Activated naive CD8-positive, alpha-beta T cell treated with anti-CD3 and anti-CD28 coated beads, Interleukin-2, amount 10 ng/mL, durations not matched to agents 7 days and 5 days (primary cell): ENCODE results near the gene STK11IP. TPM values are rescaled to one million over a fixed set of nuclear protein-coding genes. Genes with fewer than 3 reads are reported as not detected.

ENCODE experiments used
- ATAC-seq: fragments of 150-1000 bp; cut with Tn5 transposase; one replicate; pipeline ENCODE4 v1.10.0; 2021; ENCODE audit warnings: low read depth, moderate library complexity
- POLR2A ChIA-PET: fragments of 350-600 bp; sonication (Branson Sonifier 250); formaldehyde crosslinking; loops from one replicate; lab custom pipeline; 2021; ENCODE audit warnings: antibody characterized with exemption; lab: Charles Lee
- DNase-seq: peaks from one replicate; pipeline ENCODE4 v3.0.0; 2021
- H3K27ac Mint-ChIP-seq: one replicate; pipeline ENCODE4 v1.8.0; 2022; ENCODE audit warnings: mild to moderate bottlenecking, mixed read lengths
- H3K27me3 Mint-ChIP-seq: one replicate; pipeline ENCODE4 v1.8.0; 2022; ENCODE audit warnings: mild to moderate bottlenecking, moderate library complexity, mixed read lengths
- H3K36me3 Mint-ChIP-seq: one replicate; pipeline ENCODE4 v1.8.0; 2021; ENCODE audit warnings: mild to moderate bottlenecking, mixed read lengths
- H3K4me1 Mint-ChIP-seq: one replicate; pipeline ENCODE4 v1.8.0; 2021; ENCODE audit warnings: mixed read lengths
- H3K4me3 Mint-ChIP-seq: one replicate; pipeline ENCODE4 v1.8.0; 2022; ENCODE audit warnings: mild to moderate bottlenecking, moderate library complexity, mixed read lengths
- H3K9me3 Mint-ChIP-seq: one replicate; pipeline ENCODE4 v1.8.0; 2021; ENCODE audit warnings: mixed read lengths
- total RNA-seq, 2 experiments: library from RNA; stranded (reverse); gene quantifications; one replicate each; pipeline ENCODE4 v1.2.3, GENCODE V29; 2021

Gene STK11IP
- total RNA-seq, 2 experiments from 2014 or later = 36.3 to 37.5 TPM

DNA sequence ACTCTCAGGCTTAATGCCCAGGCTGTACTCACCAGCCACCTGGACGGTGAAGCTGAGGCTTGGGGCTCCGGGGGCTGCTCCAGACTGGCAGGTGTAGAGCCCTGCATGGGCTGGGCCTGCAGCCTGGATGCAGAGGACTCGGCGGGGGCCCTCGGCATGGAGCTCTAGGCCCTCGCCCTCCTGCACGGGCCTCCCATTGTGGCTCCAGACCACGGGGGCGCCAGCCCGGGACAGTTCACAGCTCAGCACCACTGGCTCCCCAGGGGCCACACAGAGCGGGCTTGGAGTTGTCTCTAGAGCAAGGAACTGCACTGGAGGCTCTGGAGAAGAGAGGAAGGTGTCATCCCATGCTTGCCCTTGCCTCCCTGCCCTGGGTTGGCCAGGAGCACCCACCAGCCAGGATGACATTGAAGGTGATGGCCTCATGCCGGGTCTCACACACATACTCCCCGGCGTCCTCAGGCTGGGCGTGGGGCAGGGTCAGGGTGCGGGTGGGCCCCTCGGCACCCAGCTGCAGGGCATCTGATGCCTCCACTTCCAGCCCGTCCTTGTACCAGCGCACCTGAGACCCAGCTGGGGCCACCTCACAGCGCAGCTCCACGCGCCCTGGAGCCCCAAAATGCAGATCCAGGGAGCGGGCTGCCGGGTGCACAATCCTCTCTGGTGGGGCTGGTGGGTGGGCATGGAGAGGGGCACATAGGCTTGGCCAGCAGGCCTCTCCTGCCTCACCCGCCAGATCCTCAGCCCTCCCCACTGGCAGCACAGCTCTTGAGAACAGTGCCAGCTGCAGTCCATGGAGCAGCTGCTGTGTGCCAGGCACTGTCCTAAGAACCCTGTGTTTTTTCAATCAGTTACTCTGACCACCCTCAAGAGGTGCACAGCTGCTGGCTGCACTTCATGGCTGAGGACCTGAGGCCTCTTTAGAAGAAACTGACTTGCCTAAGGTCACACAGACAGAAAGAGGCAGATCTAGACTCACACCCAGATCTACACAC lies 39.6 kb upstream of the STK11IP start:
- peak; percentile 22 for DNase-seq
- Mint-ChIP-seq H3K27me3 (peaks cover 17% of the 10 kb centered on the region), H3K4me3 (no peak overlapping the region), H3K36me3 (no peaks in the 10 kb centered on the region), H3K4me1 (no peaks in the 10 kb centered on the region), H3K27ac (no peak overlapping the region), H3K9me3 (no peaks in the 10 kb centered on the region)
- no peak for ATAC-seq
- POLR2A ChIA-PET = no interaction called here

DNA sequence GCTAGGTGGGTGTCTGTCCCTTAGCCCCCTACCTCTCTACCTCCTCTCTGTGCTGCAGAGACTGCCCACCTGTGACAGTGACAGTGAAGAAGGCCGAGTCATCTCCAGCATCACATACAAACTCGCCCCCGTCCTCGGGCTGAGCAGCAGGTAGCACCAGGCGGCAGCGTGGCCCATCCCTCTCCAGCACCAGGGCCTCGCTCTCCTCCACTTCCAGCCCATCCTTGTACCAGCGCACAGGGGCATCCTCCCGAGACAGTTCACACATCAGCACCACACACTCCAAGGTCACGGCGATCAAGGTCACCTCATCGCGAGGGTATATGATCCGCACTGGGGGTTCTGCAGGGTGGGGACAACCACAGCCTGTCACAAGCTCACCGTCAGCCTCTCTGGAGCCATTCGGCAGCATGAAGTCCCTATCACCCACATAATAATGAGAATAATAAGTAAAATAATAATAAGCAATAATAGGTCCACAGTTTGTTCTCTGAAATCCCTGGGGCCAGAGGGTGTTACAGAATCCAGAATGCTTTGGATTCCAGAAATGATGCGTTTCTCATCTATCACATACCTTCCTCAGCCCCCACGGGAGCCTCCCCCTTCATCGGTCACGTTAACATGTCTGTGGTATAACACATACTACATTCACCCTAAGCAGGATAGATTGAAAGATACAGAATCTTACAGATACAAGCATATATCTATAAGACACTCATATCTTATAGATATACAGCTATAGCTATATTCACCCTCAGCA lies 38.3 kb upstream of the STK11IP start:
- H3K9me3 Mint-ChIP-seq = no peaks in the 10 kb centered on the region
- POLR2A ChIA-PET = interaction anchor here (1.0 kb wide), 1 partner anchor 16 kb away, joined by 3 read pairs; the partner anchor contains the start of genes CHPF and TMEM198
- DNase-seq (peak; percentile 24), ATAC-seq (no peak)
- H3K4me1 Mint-ChIP-seq = no peaks in the 10 kb centered on the region
- no peaks in the 10 kb centered on the region for H3K36me3 Mint-ChIP-seq
- no peak overlapping the region for H3K27ac Mint-ChIP-seq
- peaks cover 5% of the 10 kb centered on the region for H3K27me3 Mint-ChIP-seq
- H3K4me3 Mint-ChIP-seq = no peak overlapping the region

DNA sequence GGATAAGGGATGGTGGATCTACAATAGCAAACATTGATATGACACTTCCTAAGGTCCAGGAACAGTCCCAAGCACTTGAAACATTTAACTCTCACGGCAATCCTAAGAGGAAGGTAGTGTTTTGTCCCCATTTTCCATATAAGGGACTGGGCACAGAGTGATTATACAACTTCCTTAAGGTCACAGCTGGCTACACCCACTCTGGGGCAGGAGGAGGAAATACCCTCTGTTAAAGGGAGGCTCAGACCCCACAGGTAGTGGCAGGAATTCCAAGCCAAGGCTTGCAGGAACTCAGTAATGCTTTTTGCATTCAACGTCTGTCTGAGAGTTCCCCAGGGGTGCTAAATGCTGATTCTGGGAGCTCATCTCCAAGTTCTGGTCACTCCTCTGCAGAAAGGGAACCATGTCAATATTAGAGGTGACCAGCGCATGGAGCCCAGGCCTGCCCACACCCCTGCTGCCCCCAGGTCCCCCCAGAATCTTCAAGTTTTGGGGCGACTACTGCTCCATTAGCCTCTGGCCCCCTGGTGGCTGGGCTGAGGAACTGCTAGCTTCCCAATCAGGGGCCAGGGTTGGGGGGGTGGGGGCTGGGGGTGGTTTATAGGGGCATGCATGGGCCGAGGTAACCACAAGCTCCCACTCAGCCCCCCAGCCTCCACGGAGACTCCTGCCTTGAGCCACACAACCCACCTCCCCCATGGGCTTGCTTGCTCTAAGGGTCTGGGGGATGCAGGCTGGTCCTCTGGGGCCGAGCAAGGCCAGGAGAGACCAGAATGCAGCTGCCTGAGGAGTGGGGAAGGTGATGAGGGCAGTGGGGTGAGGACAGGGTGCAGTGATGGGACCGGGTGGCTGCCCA lies 37.4 kb upstream of the STK11IP start:
- peak; percentile 25 for ATAC-seq
- POLR2A ChIA-PET = interaction anchor here (1.0 kb wide), 1 partner anchor 17 kb away, joined by 3 read pairs; the partner anchor contains the start of genes CHPF and TMEM198
- H3K36me3 Mint-ChIP-seq = no peaks in the 10 kb centered on the region
- no peak overlapping the region for H3K4me3 Mint-ChIP-seq
- peaks cover 1% of the 10 kb centered on the region for H3K27me3 Mint-ChIP-seq
- DNase-seq = peak; percentile 34
- H3K27ac Mint-ChIP-seq = no peak overlapping the region
- H3K9me3 Mint-ChIP-seq = no peaks in the 10 kb centered on the region
- H3K4me1 Mint-ChIP-seq = no peaks in the 10 kb centered on the region

DNA sequence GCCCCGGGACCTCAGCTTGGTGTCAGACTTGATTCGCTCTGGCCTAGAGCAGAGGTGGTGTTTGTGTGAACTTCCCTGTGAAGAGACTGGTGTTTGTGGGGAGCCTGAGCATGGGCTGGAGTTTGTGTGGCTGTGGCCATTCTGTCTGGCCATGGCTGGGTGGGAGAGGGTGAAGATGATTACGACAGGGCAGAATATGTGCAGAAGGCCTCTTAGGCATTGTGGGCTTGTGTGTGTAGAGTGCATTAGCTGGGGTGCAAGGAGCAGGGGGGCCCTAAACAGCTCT lies 36.8 kb upstream of the STK11IP start:
- H3K4me3 Mint-ChIP-seq = no peak overlapping the region
- H3K9me3 Mint-ChIP-seq = no peaks in the 10 kb centered on the region
- no peaks in the 10 kb centered on the region for H3K4me1 Mint-ChIP-seq
- no peaks in the 10 kb centered on the region for H3K27me3 Mint-ChIP-seq
- no peaks in the 10 kb centered on the region for H3K36me3 Mint-ChIP-seq
- no peak overlapping the region for H3K27ac Mint-ChIP-seq
- POLR2A ChIA-PET = no interaction called here
- ATAC-seq (no peak), DNase-seq (no peak)

DNA sequence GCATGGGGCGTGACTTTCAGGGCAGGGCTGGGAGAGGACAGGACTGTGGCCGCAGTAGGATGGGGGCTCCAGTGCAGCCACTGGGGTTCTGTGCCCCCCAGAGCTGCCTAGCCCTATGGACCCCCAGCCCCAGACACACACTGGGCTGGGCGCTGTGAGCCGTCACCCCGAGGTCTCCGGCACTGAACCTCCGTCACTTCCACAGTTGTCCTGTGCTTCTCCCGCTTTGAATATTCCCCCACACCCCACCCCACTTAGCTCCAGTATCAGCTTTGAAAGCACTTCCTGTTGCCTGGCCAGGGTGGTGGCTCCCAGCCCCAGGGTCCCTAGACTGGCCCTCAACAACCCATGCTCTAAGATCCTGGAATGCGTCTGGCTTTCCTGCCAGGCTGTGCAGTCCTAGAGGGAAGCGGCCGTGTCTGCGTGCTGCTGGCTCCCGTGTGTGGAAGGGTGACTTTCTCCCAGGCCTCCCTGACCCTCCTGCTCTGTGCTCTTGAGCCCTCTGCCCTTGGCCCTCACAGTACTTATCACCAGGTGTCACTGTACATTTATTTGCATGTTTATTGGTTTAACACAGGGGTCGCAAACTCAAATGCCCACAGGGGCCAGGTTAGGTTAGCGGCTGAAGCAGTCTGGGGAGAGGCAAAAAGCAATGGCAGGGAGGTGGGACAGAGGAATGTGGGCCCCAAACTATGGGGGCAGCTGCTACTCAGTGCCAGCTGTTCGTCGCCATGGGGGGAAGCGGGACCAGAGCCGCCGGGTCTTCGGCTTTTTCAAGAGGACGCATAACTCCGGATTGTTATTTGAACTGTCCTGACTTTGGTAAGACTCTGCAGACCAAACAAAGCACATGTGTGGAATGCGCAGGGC lies 36.2 kb upstream of the STK11IP start:
- Mint-ChIP-seq H3K27me3 (no peaks in the 10 kb centered on the region), H3K9me3 (no peaks in the 10 kb centered on the region), H3K4me1 (no peaks in the 10 kb centered on the region), H3K36me3 (no peaks in the 10 kb centered on the region), H3K4me3 (no peak overlapping the region), H3K27ac (no peak overlapping the region)
- no peak for ATAC-seq
- POLR2A ChIA-PET = no interaction called here
- DNase-seq = no peak

DNA sequence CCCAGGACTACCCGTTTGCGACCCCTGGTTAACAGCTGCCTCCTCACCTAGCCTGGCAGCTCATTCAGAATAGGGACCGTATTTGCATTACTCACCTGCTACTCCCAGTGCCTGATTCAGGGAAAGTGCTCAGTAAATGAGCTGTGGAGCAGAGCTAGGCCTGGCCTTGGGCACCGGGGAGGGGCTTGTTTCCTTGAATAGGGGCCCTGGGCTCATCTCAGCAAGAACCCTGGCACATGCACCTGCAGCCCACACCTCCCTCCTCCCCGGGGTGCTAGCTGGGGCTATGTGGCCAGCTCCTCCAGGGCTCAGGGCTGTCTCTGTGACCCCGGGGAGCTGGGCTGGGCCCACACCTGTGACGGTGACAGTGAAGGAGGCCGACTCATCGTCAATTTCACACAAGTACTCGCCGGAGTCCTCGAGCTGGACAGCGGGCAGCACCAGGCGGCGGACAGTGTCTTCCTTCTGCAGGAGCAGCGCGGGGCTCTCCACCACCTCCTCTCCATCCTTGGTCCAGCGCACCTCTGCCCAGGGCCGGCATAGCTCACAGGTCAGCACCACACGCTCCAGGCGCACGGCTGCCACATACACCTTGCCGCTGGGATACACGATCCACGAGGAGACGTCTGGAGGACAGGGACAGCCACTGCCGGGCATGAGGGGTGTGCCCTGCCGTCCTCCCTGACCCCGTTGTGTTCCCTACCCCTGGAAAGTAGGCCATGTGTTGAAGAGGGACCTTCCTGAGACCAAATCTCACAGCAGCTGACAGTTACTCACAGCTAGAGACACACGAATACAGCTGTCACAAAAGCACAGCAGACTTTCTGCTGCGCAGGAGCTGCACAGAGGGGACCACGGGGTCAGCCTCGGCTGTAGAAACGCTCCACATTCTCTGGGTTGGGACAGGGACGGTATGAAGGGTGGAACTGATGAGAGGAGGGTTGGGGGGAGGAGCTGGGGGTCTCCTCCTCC lies 35.3 kb upstream of the STK11IP start:
- no peak for DNase-seq
- ATAC-seq = no peak
- POLR2A ChIA-PET = no interaction called here
- H3K4me1 Mint-ChIP-seq = no peaks in the 10 kb centered on the region
- H3K27ac Mint-ChIP-seq = no peak overlapping the region
- H3K36me3 Mint-ChIP-seq = no peaks in the 10 kb centered on the region
- no peaks in the 10 kb centered on the region for H3K9me3 Mint-ChIP-seq
- no peaks in the 10 kb centered on the region for H3K27me3 Mint-ChIP-seq
- no peak overlapping the region for H3K4me3 Mint-ChIP-seq

DNA sequence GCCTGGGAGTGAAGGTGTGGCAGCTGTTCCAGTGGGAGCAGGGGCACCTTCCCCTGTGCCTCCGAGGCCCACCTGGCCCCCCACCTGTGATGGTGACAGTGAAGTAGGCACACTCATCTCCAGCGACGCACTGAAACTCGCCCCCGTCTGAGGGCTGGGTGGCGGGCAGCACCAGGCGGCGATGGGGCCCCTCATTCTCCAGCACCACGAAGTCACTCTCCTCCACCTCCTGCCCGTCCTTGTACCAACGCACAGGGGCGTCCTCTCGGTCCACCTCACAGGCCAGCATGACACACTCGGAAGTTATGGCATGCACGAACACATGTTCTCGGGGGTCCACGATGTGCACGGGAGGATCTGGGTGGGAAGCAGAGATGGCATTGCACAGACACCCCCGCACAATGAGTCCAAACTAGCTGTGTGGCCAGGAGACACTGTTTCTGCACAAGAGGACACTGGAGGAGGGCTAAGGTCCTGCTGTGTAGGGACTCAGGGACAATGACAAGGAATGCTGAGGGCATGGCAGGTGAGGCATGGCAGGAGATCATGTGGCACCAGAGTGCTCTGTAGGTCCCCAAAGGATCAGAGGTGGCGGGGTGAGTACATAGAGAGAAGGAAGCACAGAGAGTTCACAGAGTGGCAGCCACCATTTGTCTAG lies 34.3 kb upstream of the STK11IP start:
- H3K36me3 Mint-ChIP-seq = no peaks in the 10 kb centered on the region
- H3K9me3 Mint-ChIP-seq = no peaks in the 10 kb centered on the region
- no peaks in the 10 kb centered on the region for H3K4me1 Mint-ChIP-seq
- H3K27me3 Mint-ChIP-seq = peaks cover 2% of the 10 kb centered on the region
- H3K27ac Mint-ChIP-seq = no peak overlapping the region
- POLR2A ChIA-PET = no interaction called here
- H3K4me3 Mint-ChIP-seq = no peak overlapping the region
- DNase-seq = no peak
- ATAC-seq = no peak

DNA sequence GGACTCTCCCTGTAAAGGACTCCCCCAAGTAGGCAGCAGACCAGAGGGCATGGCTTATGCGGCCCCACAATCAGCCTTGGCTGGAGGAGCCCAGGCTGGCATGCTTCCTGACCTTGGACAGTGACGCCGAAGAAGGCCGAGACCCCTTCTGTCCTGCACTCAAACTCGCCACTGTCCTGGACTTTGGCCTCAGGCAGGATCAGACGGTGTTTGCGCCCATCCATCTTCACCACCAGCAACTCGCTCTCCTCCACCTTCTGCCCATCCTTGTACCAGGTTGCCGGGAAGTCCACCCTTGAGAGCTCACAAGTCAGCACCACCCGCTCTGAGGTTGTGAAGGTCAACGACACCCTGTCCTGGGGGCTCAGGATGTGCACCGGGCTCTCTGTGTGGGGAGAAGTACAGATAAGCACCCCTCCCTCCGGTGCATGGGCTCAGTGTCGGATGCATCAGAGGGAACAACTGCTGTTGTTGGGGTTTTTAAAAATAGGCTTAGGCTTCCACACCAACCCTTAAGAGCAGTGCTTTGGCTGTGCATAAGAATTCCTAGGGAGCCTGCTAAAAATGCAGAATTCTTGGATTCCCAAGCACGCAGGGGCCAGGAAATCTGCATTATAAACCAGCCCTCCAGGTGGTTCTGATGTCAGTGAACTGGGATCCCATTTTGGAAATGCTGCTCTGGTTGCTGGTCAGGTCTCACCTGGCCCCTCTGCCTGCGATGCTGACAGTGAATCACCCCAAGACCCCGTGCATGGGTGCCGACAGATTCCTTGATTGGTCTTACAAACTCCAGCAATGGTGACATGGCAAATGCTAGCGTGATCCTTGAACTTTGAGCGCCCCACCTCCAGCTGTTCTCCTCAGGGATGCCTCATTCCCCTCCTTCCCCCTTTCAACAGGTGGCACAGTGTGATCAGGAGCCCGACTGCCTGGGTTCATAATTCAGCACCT lies 32.3 kb upstream of the STK11IP start:
- POLR2A ChIA-PET = no interaction called here
- ATAC-seq (no peak), DNase-seq (no peak)
- H3K9me3 Mint-ChIP-seq = no peaks in the 10 kb centered on the region
- H3K36me3 Mint-ChIP-seq = no peaks in the 10 kb centered on the region
- H3K27ac Mint-ChIP-seq = no peak overlapping the region
- no peaks in the 10 kb centered on the region for H3K4me1 Mint-ChIP-seq
- peaks cover 21% of the 10 kb centered on the region for H3K27me3 Mint-ChIP-seq
- H3K4me3 Mint-ChIP-seq = no peak overlapping the region

DNA sequence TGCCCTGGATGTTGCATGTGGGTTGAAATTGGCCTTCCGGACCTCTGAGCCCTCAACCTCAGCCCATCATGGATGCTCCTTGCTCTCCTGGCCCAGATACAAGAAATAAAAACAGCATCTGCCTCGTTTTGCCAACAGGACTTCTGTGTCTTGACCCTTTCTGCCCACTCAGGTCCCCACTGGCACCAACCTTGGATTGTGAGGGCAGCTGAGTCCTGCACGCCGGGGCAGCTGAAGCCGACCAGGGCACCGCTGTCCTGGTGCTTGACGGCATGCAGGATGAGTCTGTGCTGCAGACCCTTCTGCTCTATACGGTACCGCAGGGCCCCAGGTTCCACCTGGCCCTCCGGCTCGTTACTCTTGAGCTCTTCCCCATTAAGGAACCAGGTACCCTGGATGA lies 31.0 kb upstream of the STK11IP start:
- no peak overlapping the region for H3K4me3 Mint-ChIP-seq
- H3K9me3 Mint-ChIP-seq = no peaks in the 10 kb centered on the region
- no peak overlapping the region for H3K27ac Mint-ChIP-seq
- DNase-seq = no peak
- no peaks in the 10 kb centered on the region for H3K36me3 Mint-ChIP-seq
- H3K4me1 Mint-ChIP-seq = no peaks in the 10 kb centered on the region
- POLR2A ChIA-PET = no interaction called here
- no peak for ATAC-seq
- H3K27me3 Mint-ChIP-seq = peaks cover 23% of the 10 kb centered on the region

DNA sequence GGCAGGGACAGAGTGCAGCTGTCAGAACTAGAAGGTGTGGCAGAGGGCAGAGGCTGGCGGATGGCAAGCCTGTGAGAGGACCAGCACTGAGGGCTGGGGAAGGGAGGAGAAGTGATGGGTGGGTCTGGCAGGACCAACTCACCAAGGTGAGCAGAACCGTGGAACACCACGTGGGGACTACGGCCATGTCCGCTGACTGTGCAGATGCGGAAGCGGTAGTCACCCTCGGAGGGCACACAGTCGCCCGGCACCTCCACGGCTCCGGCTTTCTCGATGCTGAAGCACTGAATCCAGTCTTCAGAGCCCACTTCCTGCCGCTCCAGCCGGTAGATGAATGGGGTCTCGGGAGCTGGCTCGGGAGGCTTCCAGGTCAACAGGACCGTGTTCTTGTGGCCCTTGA lies 30.5 kb upstream of the STK11IP start:
- H3K36me3 Mint-ChIP-seq = no peaks in the 10 kb centered on the region
- H3K4me1 Mint-ChIP-seq = no peaks in the 10 kb centered on the region
- POLR2A ChIA-PET = no interaction called here
- H3K9me3 Mint-ChIP-seq = no peaks in the 10 kb centered on the region
- peaks cover 28% of the 10 kb centered on the region for H3K27me3 Mint-ChIP-seq
- H3K4me3 Mint-ChIP-seq = no peak overlapping the region
- ATAC-seq (no peak), DNase-seq (no peak)
- no peak overlapping the region for H3K27ac Mint-ChIP-seq
